Measurements from ENCODE around the gene DUSP12. TPM values are rescaled to one million over a fixed set of nuclear protein-coding genes. Genes with fewer than 3 reads are reported as not detected.

DUSP12 gene
- total and polyA plus RNA-seq, 2 donors (not counting 3 experiments of a cell fraction or from before 2014, with no cell fraction given): 26.8 to 31.6 TPM

DNA sequence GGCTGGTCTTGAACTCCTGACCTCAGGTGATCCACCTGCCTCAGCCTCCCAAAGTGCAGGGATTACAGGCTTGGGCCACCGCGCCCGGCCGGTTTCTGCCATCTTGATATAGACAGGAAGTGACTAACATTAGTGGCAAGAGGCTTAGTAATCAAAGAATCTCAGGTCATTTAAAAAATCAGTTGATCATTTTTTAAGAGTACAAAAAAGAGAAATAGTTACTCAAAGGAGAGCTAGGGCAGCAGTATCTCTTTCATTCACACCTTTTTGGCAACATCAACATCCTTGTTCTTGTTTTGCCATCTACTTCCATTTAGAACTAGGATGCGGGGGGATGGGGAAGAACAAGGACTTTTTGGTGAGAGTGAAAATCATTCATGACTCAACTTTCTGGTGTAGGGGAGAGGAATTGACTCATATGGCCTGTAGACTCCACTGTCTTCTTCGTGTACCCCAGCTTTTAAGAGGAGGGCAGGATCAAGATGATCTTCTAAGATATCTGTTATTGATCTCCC lies 19.5 kb upstream of the DUSP12 start:
- H3K9me1 ChIP-seq (replicated peaks; ENCODE audit: control insufficient read depth, extremely low read depth, insufficient read depth, low read length): no peaks in the 10 kb centered on the region
- CTCF ChIA-PET: interaction anchor here (0.7 to 2.7 kb wide), 3 partner anchors 12 to 307 kb away, joined by 3 to 13 read pairs (median 4); no protein-coding TSS in a partner anchor
- DNase-seq (ENCODE audit: low read depth, low spot score) (peak; percentile 39), FAIRE-seq (peak; percentile 89)
- no peaks in the 10 kb centered on the region for H3K36me3 ChIP-seq (ENCODE audit: control insufficient read depth in 2 of 2, extremely low read depth in 1 of 2, insufficient read depth in 2 of 2, low read length in 2 of 2)
- no peaks in the 10 kb centered on the region for H3K79me2 ChIP-seq (ENCODE audit: control insufficient read depth, insufficient read depth, low read length)
- H4K20me1 ChIP-seq (replicated peaks; ENCODE audit: control insufficient read depth, extremely low read depth, insufficient read depth, low read length): no peaks in the 10 kb centered on the region
- H2AFZ ChIP-seq (ENCODE audit: low read depth, low read length): peak overlapping the region; percentile 67
- H3K4me2 ChIP-seq (ENCODE audit: insufficient read depth, low read length): peak overlapping the region; percentile 48
- peak; percentile 70 for TF ChIP-seq GATA2 (IDR thresholded peaks at IDR 0.05; ENCODE audit: insufficient read depth, insufficient read length, low read depth, low read length)
- TF ChIP-seq FOS (IDR thresholded peaks at IDR 0.05; ENCODE audit: borderline replicate concordance, insufficient read depth, low read length): peak; percentile 89
- TF ChIP-seq MYC (IDR thresholded peaks at IDR 0.05; ENCODE audit: low read depth, low read length): no peak
- peak; percentile 45 for TF ChIP-seq JUN (IDR thresholded peaks at IDR 0.05; ENCODE audit: borderline replicate concordance, insufficient read depth, insufficient read length, low read depth)
- peaks cover 37% of the 10 kb centered on the region for H3K4me1 ChIP-seq (ENCODE audit: control insufficient read depth, extremely low read depth, insufficient read depth, low read length)
- H3K4me3 ChIP-seq (replicated peaks in 1 of 3; ENCODE audit: insufficient read depth in 1 of 3, low read depth in 1 of 3, low read length in 3 of 3): no peak overlapping the region
- no peaks in the 10 kb centered on the region for H3K9me3 ChIP-seq (replicated peaks; ENCODE audit: control insufficient read depth, insufficient read depth, low read length)
- H3K9ac ChIP-seq (replicated peaks; ENCODE audit: extremely low read depth, insufficient read depth, low read length): no peak overlapping the region
- no TSS peak for BruUV-seq (replicated peaks)
- peak overlapping the region; percentile 70 for H3K27ac ChIP-seq (ENCODE audit: insufficient read depth, low read depth, low read length)
- no peaks in the 10 kb centered on the region for H3K27me3 ChIP-seq (ENCODE audit: control insufficient read depth in 2 of 2, insufficient read depth in 2 of 2, low read length in 2 of 2)
- intact Hi-C loops (cut with micrococcal nuclease) (no loop called here), dilution Hi-C loops (cut with MboI; ENCODE audit: extremely low pct_ligation_motif_present, low sequenced_read_pairs) (no loop called here)
- POLR2A ChIA-PET: no interaction called here

DNA sequence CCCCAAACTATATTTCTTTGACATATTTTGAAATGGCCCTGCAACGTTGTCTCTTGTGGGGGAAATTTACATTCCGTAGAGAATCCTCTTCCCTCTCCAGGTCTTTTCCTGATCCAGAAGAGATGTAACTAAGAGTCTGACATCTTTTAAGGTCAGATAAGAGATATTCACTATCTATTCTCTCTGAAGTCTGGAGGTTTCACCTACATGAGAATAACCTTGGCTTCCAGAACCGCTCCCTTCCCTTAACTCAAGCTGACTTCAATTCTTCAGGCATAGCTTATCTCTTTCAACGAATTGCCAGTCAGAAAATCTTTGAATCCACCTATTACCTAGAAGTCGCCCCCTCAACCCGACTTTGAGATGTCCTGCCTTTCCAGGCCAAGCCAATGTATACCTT lies 18.3 kb upstream of the DUSP12 start:
- no TSS peak for BruUV-seq (replicated peaks)
- POLR2A ChIA-PET: no interaction called here
- no peaks in the 10 kb centered on the region for H4K20me1 ChIP-seq (replicated peaks; ENCODE audit: control insufficient read depth, extremely low read depth, insufficient read depth, low read length)
- H3K9me1 ChIP-seq (replicated peaks; ENCODE audit: control insufficient read depth, extremely low read depth, insufficient read depth, low read length): no peaks in the 10 kb centered on the region
- no peak overlapping the region for H3K27ac ChIP-seq (ENCODE audit: insufficient read depth, low read depth, low read length)
- H3K36me3 ChIP-seq (ENCODE audit: control insufficient read depth in 2 of 2, extremely low read depth in 1 of 2, insufficient read depth in 2 of 2, low read length in 2 of 2): no peaks in the 10 kb centered on the region
- no peaks in the 10 kb centered on the region for H3K9me3 ChIP-seq (replicated peaks; ENCODE audit: control insufficient read depth, insufficient read depth, low read length)
- no peak for FAIRE-seq
- dilution Hi-C loops (cut with MboI; ENCODE audit: extremely low pct_ligation_motif_present, low sequenced_read_pairs) (no loop called here), intact Hi-C loops (cut with micrococcal nuclease) (no loop called here)
- DNase-seq (ENCODE audit: low read depth, low spot score): no peak
- H2AFZ ChIP-seq (ENCODE audit: low read depth, low read length): no peak overlapping the region
- no peaks in the 10 kb centered on the region for H3K27me3 ChIP-seq (ENCODE audit: control insufficient read depth in 2 of 2, insufficient read depth in 2 of 2, low read length in 2 of 2)
- H3K4me2 ChIP-seq (ENCODE audit: insufficient read depth, low read length): no peak overlapping the region
- no peak overlapping the region for H3K9ac ChIP-seq (replicated peaks; ENCODE audit: extremely low read depth, insufficient read depth, low read length)
- TF ChIP-seq, protein P1, sequence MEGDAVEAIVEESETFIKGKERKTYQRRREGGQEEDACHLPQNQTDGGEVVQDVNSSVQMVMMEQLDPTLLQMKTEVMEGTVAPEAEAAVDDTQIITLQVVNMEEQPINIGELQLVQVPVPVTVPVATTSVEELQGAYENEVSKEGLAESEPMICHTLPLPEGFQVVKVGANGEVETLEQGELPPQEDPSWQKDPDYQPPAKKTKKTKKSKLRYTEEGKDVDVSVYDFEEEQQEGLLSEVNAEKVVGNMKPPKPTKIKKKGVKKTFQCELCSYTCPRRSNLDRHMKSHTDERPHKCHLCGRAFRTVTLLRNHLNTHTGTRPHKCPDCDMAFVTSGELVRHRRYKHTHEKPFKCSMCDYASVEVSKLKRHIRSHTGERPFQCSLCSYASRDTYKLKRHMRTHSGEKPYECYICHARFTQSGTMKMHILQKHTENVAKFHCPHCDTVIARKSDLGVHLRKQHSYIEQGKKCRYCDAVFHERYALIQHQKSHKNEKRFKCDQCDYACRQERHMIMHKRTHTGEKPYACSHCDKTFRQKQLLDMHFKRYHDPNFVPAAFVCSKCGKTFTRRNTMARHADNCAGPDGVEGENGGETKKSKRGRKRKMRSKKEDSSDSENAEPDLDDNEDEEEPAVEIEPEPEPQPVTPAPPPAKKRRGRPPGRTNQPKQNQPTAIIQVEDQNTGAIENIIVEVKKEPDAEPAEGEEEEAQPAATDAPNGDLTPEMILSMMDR (IDR thresholded peaks at IDR 0.05; ENCODE audit: extremely low read depth in 1 of 2, insufficient read depth in 1 of 2, low read depth in 1 of 2, low read length in 2 of 2): no peak
- no peak for TF ChIP-seq JUN (IDR thresholded peaks at IDR 0.05; ENCODE audit: borderline replicate concordance, insufficient read depth, insufficient read length, low read depth)
- no peak for TF ChIP-seq MAX (IDR thresholded peaks at IDR 0.05; ENCODE audit: insufficient read depth, insufficient read length)
- no peak for TF ChIP-seq FOS (IDR thresholded peaks at IDR 0.05; ENCODE audit: borderline replicate concordance, insufficient read depth, low read length)
- TF ChIP-seq POLR2AphosphoS5 (IDR thresholded peaks at IDR 0.05; ENCODE audit: insufficient read depth, low read depth, low read length): no peak
- TF ChIP-seq POLR2A (IDR thresholded peaks at IDR 0.05; ENCODE audit: low read depth, low read length): no peak
- TF ChIP-seq GATA2 (IDR thresholded peaks at IDR 0.05; ENCODE audit: insufficient read depth, insufficient read length, low read depth, low read length): no peak
- TF ChIP-seq MYC (IDR thresholded peaks at IDR 0.05; ENCODE audit: low read depth, low read length): no peak
- no peak for TF ChIP-seq EZH2 (IDR thresholded peaks at IDR 0.05; ENCODE audit: borderline replicate concordance, low read depth, low read length, severe bottlenecking)
- H3K4me1 ChIP-seq (ENCODE audit: control insufficient read depth, extremely low read depth, insufficient read depth, low read length): peaks cover 32% of the 10 kb centered on the region
- no peak overlapping the region for H3K4me3 ChIP-seq (replicated peaks in 1 of 3; ENCODE audit: insufficient read depth in 1 of 3, low read depth in 1 of 3, low read length in 3 of 3)
- CTCF ChIA-PET: interaction anchor here (2.7 kb wide), 1 partner anchor 10 kb away, joined by 13 read pairs; no protein-coding TSS in a partner anchor
- H3K79me2 ChIP-seq (ENCODE audit: control insufficient read depth, insufficient read depth, low read length): no peaks in the 10 kb centered on the region

All from endothelial cell of umbilical vein (primary cell).